HepG2 (cell line): ENCODE data around the gene MYO1B. TPM values are rescaled to one million over a fixed set of nuclear protein-coding genes. Genes with fewer than 3 reads are reported as not detected.
A peak's percentile ranks its signal among the peaks of the same experiment; 100 is the strongest.

ENCODE experiments used
- CBX5 ChIP-seq: sonication (generic); formaldehyde crosslinking; IDR thresholded peaks from 2 replicates; pipeline ENCODE4 v1.4.0; 2020; ENCODE audit warnings: missing genetic modification reagents, borderline replicate concordance
- EP300 ChIP-seq, 3 experiments: sonication (generic) in 1 of 3; formaldehyde crosslinking in 1 of 3; IDR thresholded peaks; 2 replicates each; pipeline versions ENCODE4 v1.5.1 to v1.6.1; 2011 to 2020; ENCODE audit warnings: low read depth in 2 of 3, low read length in 2 of 3, borderline replicate concordance in 1 of 3, improper control_type of control experiment in 1 of 3, mild to moderate bottlenecking in 1 of 3, missing genetic modification reagents in 1 of 3, moderate library complexity in 1 of 3
- HDAC6 ChIP-seq: fragments of 200-600 bp; sonication (generic); IDR thresholded peaks from 2 replicates; pipeline ENCODE4 v1.7.0; 2017; ENCODE audit warnings: mild to moderate bottlenecking, antibody characterized with exemption, low read length, low read depth
- NFIB ChIP-seq: sonication (generic); formaldehyde crosslinking; IDR thresholded peaks from 2 replicates; pipeline ENCODE4 v1.9.0; 2021; ENCODE audit warnings: missing genetic modification reagents, mild to moderate bottlenecking, borderline replicate concordance
- RAD51 ChIP-seq: fragments of 450-650 bp; IDR thresholded peaks from 2 replicates; pipeline ENCODE4 v1.6.1; 2016; ENCODE audit warnings: borderline replicate concordance
- THAP11 ChIP-seq: IDR thresholded peaks from 2 replicates; pipeline ENCODE4 v1.6.1; 2016; ENCODE audit warnings: missing biosample characterization, missing genetic modification reagents
- YY1 ChIP-seq: IDR thresholded peaks from 2 replicates; pipeline ENCODE4 v1.6.1; 2011; ENCODE audit warnings: low read length, low read depth, moderate library complexity, mild to moderate bottlenecking; ENCODE audit not compliant: insufficient read depth, insufficient replicate concordance
- ZNF709 ChIP-seq: sonication (generic); formaldehyde crosslinking; IDR thresholded peaks from 2 replicates; pipeline ENCODE4 v1.5.0; 2020; ENCODE audit warnings: mild to moderate bottlenecking, missing genetic modification reagents
- ZNF883 ChIP-seq: sonication (generic); formaldehyde crosslinking; IDR thresholded peaks from 2 replicates; pipeline ENCODE4 v1.5.1; 2020; ENCODE audit warnings: mild to moderate bottlenecking, missing genetic modification reagents; ENCODE audit errors: not compliant biosample characterization
- polyA plus RNA-seq, 8 experiments: library from polyadenylated mRNA; depleted of rRNA in 3 of 8; stranded (reverse) in 7 of 8; unstranded in 1 of 8; fragments of >200 nt; fragmentation: Illumina TruSeq in 4 of 8; extraction: Trizol in 4 of 8; gene quantifications; 2 replicates each; pipeline versions ENCODE4 v1.2.1 to v1.2.3, GENCODE V29; 2011 to 2016; ENCODE audit warnings: low read depth in 4 of 8, missing spikeins in 1 of 8, mixed read lengths in 1 of 8; ENCODE audit not compliant: insufficient read depth in 1 of 8
- total RNA-seq, 5 experiments: library from RNA; depleted of rRNA; stranded (reverse); fragments of >200 nt; fragmentation: Illumina TruSeq; extraction: Trizol; gene quantifications; 2 replicates each; pipeline ENCODE4 v1.2.3, GENCODE V29; 2016; ENCODE audit warnings: low read depth in 1 of 5
- TF ChIP-seq, protein P1 (sequence below): sonication (generic); IDR thresholded peaks from 2 replicates; pipeline ENCODE4 v1.6.1; 2016; ENCODE audit warnings: low read depth, borderline replicate concordance
- TF ChIP-seq, protein P2 (sequence below): sonication (generic); formaldehyde crosslinking; IDR thresholded peaks from 2 replicates; pipeline ENCODE4 v1.4.0; 2020; ENCODE audit warnings: mild to moderate bottlenecking, missing genetic modification reagents, borderline replicate concordance
- TF ChIP-seq, protein P3 (sequence below): sonication (generic); formaldehyde crosslinking; conservative IDR thresholded peaks from 2 replicates; pipeline ENCODE4 v1.4.0; 2020; ENCODE audit warnings: missing genetic modification reagents

Gene MYO1B
- total and polyA plus RNA-seq, 2 of the 13 experiments (the other 11 are each of a cell fraction or from before 2014, with no cell fraction given): 36.9 to 89.8 TPM

- no peak for TF ChIP-seq ZNF709 (CRISPR knock-in tag)
- TF ChIP-seq HDAC6: no peak
- TF ChIP-seq YY1: no peak
- TF ChIP-seq ZNF883 (CRISPR knock-in tag): no peak
- TF ChIP-seq, protein P1, sequence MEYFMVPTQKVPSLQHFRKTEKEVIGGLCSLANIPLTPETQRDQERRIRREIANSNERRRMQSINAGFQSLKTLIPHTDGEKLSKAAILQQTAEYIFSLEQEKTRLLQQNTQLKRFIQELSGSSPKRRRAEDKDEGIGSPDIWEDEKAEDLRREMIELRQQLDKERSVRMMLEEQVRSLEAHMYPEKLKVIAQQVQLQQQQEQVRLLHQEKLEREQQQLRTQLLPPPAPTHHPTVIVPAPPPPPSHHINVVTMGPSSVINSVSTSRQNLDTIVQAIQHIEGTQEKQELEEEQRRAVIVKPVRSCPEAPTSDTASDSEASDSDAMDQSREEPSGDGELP: peak; percentile 74; the same call in 1 of the 2 replicates
- TF ChIP-seq RAD51: no peak
- peak in 1 of 2 experiments; percentile 86; a peak in 2 of 4 replicates for TF ChIP-seq EP300 (IDR thresholded peaks at IDR 0.05; ENCODE audit: low read depth in 2 of 2, low read length in 2 of 2)
- peak; percentile 75; the same call in 1 of the 2 replicates for TF ChIP-seq EP300 (CRISPR knock-in tag; IDR thresholded peaks at IDR 0.05; ENCODE audit: borderline replicate concordance)
- peak; percentile 87; the same call in 1 of the 2 replicates for TF ChIP-seq CBX5 (CRISPR knock-in tag)
- peak; percentile 73 for TF ChIP-seq THAP11 (CRISPR knock-in tag)
- TF ChIP-seq, protein P2, sequence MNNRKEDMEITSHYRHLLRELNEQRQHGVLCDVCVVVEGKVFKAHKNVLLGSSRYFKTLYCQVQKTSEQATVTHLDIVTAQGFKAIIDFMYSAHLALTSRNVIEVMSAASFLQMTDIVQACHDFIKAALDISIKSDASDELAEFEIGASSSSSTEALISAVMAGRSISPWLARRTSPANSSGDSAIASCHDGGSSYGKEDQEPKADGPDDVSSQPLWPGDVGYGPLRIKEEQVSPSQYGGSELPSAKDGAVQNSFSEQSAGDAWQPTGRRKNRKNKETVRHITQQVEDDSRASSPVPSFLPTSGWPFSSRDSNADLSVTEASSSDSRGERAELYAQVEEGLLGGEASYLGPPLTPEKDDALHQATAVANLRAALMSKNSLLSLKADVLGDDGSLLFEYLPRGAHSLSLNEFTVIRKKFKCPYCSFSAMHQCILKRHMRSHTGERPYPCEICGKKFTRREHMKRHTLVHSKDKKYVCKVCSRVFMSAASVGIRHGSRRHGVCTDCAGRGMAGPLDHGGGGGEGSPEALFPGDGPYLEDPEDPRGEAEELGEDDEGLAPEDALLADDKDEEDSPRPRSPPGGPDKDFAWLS (CRISPR knock-in tag): no peak
- TF ChIP-seq NFIB: no peak
- TF ChIP-seq, protein P3, sequence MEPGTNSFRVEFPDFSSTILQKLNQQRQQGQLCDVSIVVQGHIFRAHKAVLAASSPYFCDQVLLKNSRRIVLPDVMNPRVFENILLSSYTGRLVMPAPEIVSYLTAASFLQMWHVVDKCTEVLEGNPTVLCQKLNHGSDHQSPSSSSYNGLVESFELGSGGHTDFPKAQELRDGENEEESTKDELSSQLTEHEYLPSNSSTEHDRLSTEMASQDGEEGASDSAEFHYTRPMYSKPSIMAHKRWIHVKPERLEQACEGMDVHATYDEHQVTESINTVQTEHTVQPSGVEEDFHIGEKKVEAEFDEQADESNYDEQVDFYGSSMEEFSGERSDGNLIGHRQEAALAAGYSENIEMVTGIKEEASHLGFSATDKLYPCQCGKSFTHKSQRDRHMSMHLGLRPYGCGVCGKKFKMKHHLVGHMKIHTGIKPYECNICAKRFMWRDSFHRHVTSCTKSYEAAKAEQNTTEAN (CRISPR knock-in tag): no peak; the same call in 1 of the 2 replicates
Measured at GRCh38 chr2:191247381-191248057, 2.3 kb downstream of the MYO1B start (continued).
